HG02610 (cell line): ENCODE measurements around the gene TSC22D1.

Experiments
- ATAC-seq: cut with Tn5 transposase; IDR thresholded peaks from one replicate; pipeline ENCODE4 v1.9.1; 2021; ENCODE audit warnings: mild to moderate bottlenecking, moderate library complexity; ENCODE audit not compliant: unreplicated experiment

TSC22D1 gene

GRCh38 chr13:44433863-44434765 lies 142.0 kb downstream of the TSC22D1 start:
- no peak for ATAC-seq

- no peak for ATAC-seq
Observed at GRCh38 chr13:44432650-44433049, 143.5 kb downstream of the TSC22D1 start.

GRCh38 chr13:44431150-44431549 lies 145.0 kb downstream of the TSC22D1 start:
- no peak for ATAC-seq

DNA sequence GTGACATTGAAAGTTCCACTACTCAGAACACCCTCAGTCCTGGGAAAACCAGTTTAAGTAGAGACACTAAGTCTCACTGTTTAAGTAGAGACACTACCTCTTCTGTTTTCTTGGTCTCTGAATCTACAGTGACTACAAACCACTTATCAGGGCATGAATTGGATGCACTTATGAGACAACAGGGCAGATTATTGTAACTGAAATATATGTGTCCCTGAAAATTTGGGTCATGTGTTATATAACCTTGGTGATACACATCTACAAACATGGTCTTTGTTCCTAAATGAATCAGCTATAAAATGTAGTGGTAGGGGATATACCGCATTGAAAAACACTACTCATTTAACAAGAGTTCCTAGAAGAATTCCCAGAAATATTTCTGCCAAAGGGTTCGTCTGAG lies 146.8 kb downstream of the TSC22D1 start:
- no peak for ATAC-seq

DNA sequence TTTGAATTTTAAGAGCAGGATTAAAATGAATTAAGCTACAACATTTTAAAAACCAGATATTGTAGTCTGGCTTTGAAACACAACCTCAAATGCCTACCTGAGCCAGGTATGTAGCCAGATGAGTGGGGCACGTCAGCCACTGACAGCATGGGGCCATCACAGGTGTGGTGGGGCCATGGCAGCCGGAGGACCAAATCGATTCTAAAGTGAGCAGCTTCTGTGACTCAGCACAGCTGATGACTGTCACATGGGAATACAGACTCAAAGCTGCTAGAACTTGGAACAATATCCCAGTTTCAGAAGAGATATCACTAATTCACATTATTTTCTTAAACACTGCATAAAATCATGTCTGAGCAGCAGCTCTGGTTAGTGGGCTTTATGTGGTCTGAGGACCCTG lies 149.7 kb downstream of the TSC22D1 start:
- no peak for ATAC-seq

GRCh38 chr13:44425815-44426078 lies 150.4 kb downstream of the TSC22D1 start:
- ATAC-seq, result no peak

DNA sequence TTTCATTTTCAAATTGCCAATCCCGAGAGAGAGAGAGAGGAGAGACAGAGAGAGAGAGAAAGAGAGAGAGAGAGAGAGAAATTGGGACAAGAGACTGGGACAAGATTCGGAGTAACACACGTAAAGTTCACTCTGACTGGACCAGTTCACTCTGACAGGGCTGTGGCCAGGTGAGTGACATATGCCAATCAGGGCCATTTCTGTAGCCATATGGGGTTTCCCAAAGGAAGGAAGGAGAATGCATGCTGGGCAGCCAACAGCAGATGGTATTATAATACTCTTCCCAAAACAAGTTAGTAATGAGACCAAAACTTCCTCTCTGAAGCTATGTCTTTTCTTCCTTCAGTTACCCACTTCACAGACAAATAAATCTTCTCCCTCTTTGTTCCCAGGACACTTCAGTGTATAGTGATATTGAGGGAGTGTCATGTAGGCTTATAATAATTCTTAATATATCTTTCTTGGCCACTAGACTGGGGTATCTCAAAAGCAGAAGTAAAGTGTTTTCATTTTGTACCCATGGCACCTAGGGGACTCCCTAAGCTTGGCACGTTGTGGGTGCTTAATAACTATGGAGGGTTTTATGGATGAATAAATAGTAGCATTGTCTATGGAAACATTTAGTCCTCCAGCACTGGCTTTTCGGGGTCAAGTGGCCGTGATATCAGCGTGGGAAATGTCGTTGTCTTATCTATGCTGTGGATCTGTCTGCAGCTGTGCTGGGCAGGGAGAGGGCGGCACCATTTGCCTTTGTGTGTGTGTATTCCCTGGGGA lies 150.9 kb downstream of the TSC22D1 start:
- no peak for ATAC-seq

GRCh38 chr13:44423824-44424223 lies 152.3 kb downstream of the TSC22D1 start:
- no peak for ATAC-seq

- ATAC-seq, result no peak
Observed at GRCh38 chr13:44422755-44423643, 153.1 kb downstream of the TSC22D1 start.

- no peak for ATAC-seq
Observed at GRCh38 chr13:44421853-44422525, 154.1 kb downstream of the TSC22D1 start.

DNA sequence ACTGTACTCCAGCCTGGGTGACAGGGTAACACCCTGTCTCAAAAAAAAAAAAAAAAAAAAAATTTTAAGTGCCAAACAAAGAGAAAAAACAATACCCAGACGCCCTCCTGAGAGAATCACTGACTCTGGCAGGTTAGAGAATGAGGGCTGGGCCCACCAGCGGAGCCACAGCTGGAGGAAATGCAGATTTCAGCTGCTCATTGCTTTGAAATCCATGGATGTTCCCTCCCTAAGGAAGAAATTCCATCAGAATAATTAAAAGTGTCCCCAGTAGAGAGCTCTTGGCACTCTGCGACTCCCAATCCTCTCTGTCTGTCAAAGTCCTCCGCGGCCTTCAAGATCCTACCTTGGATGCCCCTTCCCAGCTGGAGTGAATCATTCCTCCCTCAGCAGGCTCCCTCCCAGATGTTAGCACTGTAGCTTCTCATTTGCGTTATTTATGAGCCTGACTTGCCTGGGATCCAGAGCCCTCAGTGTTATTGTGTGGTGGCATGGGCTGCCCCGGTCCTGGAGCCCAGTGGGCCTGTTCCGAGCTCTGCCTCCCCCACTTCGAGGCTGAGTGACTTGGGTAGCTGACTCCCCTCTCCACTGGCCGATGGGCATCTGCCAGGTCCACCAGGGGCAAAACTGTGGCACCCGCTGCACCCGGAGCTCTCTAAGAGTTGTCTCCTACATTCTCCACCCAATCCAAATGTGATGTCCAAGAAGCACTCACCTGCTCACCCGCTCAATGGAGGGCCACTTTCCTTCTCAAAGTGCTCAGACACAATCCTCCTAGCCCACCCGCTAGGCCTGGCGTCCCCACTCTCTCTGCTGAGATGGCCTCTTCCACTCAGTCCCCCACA lies 155.5 kb downstream of the TSC22D1 start:
- ATAC-seq, result no peak

GRCh38 chr13:44417876-44418275 lies 158.3 kb downstream of the TSC22D1 start:
- no peak for ATAC-seq

GRCh38 chr13:44417446-44417845 lies 158.7 kb downstream of the TSC22D1 start:
- no peak for ATAC-seq

GRCh38 chr13:44416744-44417143 lies 159.4 kb downstream of the TSC22D1 start:
- no peak for ATAC-seq

- ATAC-seq, result no peak
Observed at GRCh38 chr13:44416301-44416700, 159.8 kb downstream of the TSC22D1 start.

- no peak for ATAC-seq
Observed at GRCh38 chr13:44415815-44416214, 160.3 kb downstream of the TSC22D1 start.

DNA sequence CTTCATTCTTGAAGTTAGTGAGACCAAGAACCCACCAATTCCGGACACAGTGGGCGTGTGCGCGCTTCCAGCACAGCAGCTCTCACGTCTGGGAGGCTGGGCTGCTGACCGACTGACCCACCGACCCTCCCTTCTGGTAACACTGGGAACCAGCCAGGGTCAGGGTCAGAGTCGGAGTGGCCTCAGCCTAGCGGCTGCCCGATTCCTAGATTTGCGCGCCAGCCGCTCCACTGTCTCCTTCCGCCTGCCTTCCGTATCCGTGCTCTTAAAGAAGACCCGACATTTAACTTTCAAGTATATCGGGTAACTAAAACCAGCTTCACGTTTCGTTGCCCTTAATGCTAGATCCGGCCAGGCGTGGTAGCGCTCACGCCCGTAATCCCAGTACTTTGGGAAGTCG lies 161.4 kb downstream of the TSC22D1 start:
- no peak for ATAC-seq

GRCh38 chr13:44413095-44413494 lies 163.0 kb downstream of the TSC22D1 start:
- ATAC-seq, result no peak

DNA sequence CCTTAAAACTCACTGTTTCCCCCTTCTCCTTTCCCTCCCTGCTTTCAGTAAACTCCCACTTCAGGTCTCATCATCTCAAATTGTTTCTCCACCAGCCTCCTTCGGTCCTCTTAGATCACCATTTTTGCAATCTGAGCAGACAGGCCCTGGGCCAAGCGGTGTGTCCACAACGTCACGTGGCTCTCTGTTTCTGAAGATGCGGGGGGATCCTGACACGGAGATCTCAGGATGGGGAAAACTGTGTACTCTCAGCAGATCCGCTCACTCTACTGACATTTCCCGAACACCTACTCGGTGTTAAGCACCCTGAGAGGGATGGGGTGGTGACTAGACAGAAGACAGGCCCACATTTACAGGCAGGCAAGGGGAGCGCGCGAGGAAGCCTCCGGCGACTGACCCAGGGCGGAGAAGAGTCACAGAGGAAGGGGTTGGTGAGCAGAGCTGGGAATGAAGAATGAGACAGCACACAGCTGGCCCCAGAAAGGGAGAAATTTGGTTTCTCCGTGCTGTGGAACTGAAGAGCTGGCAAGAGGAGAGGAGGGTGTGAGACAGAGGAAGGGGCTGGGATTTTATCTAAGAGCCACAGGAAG lies 163.7 kb downstream of the TSC22D1 start:
- ATAC-seq, result no peak
